Activated CD8-positive, alpha-beta memory T cell treated with anti-CD3 and anti-CD28 coated beads, Interleukin-2, amount 50 U/mL, for 4 hours (primary cell): Measurements from ENCODE around the gene DISP2.

Experiments
- DNase-seq: peaks from one replicate; pipeline ENCODE4 v3.0.0-alpha.2; 2020

The DISP2 gene

GRCh38 chr15:40365624-40366456, 7.8 kb downstream of the DISP2 start:
- DNase-seq: no peak

GRCh38 chr15:40366457-40367370, 8.7 kb downstream of the DISP2 start:
- no peak for DNase-seq

GRCh38 chr15:40367371-40367685, 9.3 kb downstream of the DISP2 start:
- no peak for DNase-seq

GRCh38 chr15:40367686-40368611, 9.9 kb downstream of the DISP2 start:
- DNase-seq: peak; percentile 86

DNA sequence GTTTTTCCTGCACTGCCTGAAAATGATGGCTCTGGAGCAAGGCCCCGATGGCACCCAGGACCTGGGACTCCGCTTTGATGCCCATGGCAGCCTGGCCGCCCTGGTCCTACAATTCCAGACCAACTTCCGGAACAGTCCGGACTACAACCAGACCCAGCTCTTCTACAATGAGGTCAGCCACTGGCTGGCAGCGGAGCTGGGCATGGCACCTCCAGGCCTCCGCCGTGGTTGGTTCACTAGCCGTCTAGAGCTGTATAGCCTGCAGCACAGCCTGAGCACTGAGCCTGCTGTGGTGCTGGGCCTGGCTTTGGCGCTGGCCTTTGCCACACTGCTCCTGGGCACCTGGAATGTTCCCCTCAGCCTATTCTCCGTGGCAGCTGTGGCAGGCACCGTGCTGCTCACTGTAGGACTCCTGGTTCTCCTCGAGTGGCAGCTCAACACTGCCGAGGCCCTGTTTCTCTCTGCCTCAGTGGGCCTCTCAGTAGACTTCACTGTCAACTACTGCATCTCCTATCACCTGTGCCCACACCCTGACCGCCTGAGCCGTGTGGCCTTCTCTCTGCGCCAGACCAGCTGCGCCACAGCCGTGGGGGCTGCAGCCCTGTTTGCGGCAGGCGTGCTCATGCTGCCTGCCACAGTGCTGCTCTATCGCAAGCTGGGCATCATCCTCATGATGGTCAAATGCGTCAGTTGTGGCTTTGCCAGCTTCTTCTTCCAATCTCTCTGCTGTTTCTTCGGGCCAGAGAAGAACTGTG, 10.9 kb downstream of the DISP2 start:
- DNase-seq: no peak

GRCh38 chr15:40369474-40369869, 11.5 kb downstream of the DISP2 start:
- DNase-seq: no peak

- DNase-seq: no peak
These were observed 12.0 kb downstream of the DISP2 start for GRCh38 chr15:40369971-40370370.

- no peak for DNase-seq
These were observed 15.0 kb downstream of the DISP2 start for GRCh38 chr15:40372981-40373380.

DNA sequence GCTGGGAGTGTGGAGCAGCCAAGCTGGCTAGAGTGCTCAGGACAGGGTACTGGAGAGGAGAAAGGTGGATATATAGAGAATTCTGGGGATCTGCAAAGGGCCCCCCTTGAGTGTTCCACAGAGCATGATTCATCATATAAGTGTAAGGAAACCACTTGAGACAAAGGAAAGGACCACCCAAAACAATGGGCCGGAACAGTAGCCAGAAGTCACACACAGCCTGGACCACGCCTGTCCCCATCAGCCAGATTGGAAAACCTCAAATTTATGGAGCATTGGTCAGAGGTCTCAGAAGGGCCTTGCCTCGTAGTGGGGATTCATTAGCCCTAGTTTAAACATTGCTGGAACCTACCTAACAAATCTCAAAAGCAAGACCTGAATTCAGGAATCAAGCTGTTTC, 19.6 kb downstream of the DISP2 start:
- DNase-seq: no peak

DNA sequence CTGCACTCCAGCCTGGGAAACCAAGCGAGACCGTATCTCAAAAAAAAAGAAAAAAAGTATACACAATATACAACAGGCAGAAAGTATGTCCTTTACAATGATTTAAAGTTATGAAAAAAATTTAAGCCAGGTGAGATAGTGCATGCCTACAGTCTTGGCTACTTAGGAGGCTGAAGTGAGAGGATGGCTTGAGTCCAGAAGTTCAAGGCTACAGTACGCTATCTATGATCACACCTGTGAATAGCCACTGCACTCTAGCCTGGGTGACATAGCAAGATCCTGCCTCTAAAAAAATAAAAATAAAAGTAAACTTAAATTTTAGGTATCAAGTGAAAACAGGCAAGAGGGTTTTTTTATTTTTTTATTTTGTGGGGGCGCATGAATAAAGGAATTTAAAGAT, 21.4 kb downstream of the DISP2 start:
- DNase-seq: no peak

GRCh38 chr15:40379853-40380252, 21.8 kb downstream of the DISP2 start:
- DNase-seq: no peak

GRCh38 chr15:40380636-40381035, 22.6 kb downstream of the DISP2 start:
- DNase-seq: no peak

GRCh38 chr15:40381818-40382529, 24.0 kb downstream of the DISP2 start:
- DNase-seq: no peak

DNA sequence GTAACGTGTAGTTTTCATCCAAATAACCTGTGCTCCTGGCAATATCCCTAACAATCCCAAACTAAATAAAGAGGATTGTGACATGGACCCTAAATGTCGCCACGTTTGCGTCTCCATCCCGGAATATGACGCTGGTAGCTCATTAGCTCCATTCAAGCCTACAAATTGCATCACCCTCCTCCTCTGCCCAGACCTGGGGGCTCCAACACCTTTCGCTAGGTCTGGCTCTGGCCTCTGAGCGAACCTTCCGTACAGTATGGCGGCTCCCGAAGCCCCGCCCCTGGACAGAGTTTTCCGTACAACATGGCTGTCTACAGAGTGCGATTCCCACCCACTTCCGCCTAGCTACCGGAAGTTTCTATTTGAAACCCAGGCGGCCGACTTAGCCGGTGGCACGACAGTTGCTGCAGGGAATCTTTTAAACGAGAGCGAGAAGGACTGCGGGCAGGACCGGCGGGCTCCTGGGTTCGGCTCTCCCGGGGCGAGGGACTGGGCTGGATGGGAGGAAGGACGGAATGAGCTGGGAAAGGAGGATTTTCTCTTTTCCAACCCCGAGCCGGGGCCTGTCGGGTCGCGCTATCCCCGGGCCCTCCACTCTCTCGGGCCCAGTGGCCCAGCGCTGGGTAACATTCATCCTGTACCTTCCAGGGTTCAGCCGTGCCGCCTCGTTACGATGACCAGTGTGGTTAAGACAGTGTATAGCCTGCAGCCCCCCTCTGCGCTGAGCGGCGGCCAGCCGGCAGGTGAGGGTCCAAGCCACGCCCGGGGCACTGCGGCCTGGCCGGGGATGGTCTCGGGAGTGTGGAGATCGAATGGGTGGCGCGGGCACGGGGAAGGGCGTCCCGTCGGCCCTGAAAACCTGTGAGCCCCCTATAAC, 24.8 kb downstream of the DISP2 start, which contains the start of gene KNSTRN:
KNSTRN (plus strand) TSS at position 142 of the 877 bp plus-strand sequence; CDS start at position 257, 115 bp downstream.
- peak; percentile 92 for DNase-seq

- DNase-seq: no peak
These were observed 28.5 kb downstream of the DISP2 start for GRCh38 chr15:40386480-40386879.

DNA sequence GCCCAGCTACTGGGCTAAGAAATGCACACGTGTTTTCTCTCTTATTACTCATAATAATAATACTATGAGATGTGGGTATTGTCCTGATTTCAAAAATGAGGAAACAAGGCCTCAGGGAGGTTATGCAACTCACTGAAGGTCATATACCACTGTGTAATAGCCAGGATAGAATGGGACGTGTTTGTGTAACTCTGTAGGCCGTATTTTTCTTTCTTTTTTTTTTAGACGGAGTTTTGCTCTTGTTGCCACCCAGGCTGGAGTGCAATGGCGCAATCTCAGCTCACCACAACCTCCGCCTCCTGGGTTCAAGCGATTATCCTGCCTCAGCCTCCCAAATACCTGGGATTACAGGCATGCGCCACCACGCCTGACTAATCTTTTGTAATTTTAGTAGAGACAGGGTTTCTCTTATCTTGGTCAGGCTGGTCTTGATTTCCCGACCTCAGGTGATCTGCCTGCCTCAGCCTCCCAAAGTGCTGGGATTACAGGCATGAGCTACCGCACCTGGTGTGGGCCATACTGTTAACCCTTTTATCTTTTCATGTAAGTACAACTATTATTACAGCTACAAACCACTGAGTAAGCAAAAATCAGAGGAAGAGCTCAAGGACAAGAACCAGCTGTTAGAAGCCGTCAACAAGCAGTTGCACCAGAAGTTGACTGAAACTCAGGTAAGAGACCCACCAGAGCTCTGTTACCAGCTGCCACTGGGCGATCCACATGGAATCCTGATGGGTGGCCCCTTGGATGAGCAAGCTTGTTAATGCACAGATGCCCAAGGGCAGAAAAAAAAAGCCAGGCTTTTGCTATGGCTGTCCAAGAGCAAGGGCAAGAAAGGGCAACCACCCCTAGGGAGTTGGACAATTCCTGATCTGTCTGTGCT, 31.2 kb downstream of the DISP2 start:
- no peak for DNase-seq

- no peak for DNase-seq
These were observed 32.0 kb downstream of the DISP2 start for GRCh38 chr15:40389824-40390595.
